PC-3 (cell line): ENCODE data around the gene PCLAF.

Source experiments
- EZH2 ChIP-seq: fragments of 300-600 bp; sonication (generic); IDR thresholded peaks from one replicate; pipeline ENCODE4 v1.6.1; 2017; ENCODE audit warnings: antibody characterized with exemption, mild to moderate bottlenecking, low read length; ENCODE audit not compliant: unreplicated experiment
- EZH2phosphoT487 ChIP-seq: fragments of 300-600 bp; sonication (generic); IDR thresholded peaks from 2 replicates; pipeline ENCODE4 v1.6.1; 2018; ENCODE audit warnings: mild to moderate bottlenecking, antibody characterized with exemption, low read length, borderline replicate concordance
- TF ChIP-seq, protein P1 (sequence below): fragments of 300-600 bp; sonication (generic); conservative IDR thresholded peaks from 2 replicates; pipeline ENCODE4 v1.5.1; 2017; ENCODE audit warnings: antibody characterized with exemption, low read depth, mild to moderate bottlenecking, low read length

DNA sequence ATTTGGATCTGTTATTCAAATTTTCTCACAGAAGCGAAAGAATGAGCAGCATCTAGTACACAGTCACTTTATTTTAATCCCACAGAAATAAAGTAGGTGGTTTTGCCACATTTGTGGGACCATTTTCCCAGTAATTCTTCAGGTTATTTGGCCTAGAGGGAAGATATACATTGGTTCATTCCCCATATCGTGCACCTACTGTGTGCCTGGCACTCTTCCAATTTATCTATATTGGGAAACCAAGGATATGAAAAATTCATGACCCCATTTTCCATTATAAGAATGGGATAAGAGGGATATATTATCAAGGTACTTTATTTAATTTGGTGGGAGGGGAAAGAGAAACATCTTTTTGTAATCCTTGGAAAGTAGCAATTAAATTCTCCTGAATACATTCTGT is 41.5 kb upstream of the PCLAF start:
- TF ChIP-seq, protein P1, sequence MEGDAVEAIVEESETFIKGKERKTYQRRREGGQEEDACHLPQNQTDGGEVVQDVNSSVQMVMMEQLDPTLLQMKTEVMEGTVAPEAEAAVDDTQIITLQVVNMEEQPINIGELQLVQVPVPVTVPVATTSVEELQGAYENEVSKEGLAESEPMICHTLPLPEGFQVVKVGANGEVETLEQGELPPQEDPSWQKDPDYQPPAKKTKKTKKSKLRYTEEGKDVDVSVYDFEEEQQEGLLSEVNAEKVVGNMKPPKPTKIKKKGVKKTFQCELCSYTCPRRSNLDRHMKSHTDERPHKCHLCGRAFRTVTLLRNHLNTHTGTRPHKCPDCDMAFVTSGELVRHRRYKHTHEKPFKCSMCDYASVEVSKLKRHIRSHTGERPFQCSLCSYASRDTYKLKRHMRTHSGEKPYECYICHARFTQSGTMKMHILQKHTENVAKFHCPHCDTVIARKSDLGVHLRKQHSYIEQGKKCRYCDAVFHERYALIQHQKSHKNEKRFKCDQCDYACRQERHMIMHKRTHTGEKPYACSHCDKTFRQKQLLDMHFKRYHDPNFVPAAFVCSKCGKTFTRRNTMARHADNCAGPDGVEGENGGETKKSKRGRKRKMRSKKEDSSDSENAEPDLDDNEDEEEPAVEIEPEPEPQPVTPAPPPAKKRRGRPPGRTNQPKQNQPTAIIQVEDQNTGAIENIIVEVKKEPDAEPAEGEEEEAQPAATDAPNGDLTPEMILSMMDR, result no peak
- TF ChIP-seq EZH2phosphoT487 (no peak), EZH2 (no peak)
